ENCODE data around the gene SELPLG. TPM values are rescaled to one million over a fixed set of nuclear protein-coding genes. Genes with fewer than 3 reads are reported as not detected.
A peak's percentile ranks its signal among the peaks of the same experiment; 100 is the strongest.

Gene SELPLG
- total RNA-seq, 4 donors from 2014 or later, result 2.5 to 10.1 (median 5.6) TPM

- WGBS, 2 donors, result 65 to 73% methylated on average over 1 of the region's 1 CpG
- Histone ChIP-seq H3K36me3 (peaks cover 0 to 15% (median 0%) of the 10 kb centered on the region in 3 donors), H3K27ac (peak overlapping the region in 2 of 4 donors; percentile 89 to 92), H3K27me3 (no peaks in the 10 kb centered on the region), H3K4me1 (peaks cover 29 to 64% (median 46%) of the 10 kb centered on the region in 3 donors), H3K9me3 (no peaks in the 10 kb centered on the region), H3K4me3 (no peak overlapping the region)
- intact Hi-C loops (cut with DNase I), result loop anchor here (10.0 kb wide), 1 partner anchor 66 kb away; the partner anchor contains the start of gene CORO1C
- no peak for DNase-seq
- TF ChIP-seq POLR2A (IDR thresholded peaks at IDR 0.05) (no peak), CTCF (IDR thresholded peaks at IDR 0.05) (no peak)
These were observed 34.8 kb upstream of the SELPLG start for GRCh38 chr12:108668542-108668941.

GRCh38 chr12:108668063-108668462 is 34.4 kb upstream of the SELPLG start:
- intact Hi-C loops (cut with DNase I), result loop anchor here (10.0 kb wide), 1 partner anchor 67 kb away; the partner anchor contains the start of gene CORO1C
- Histone ChIP-seq H3K36me3 (peaks cover 0 to 10% (median 0%) of the 10 kb centered on the region in 3 donors), H3K27ac (peak overlapping the region in 3 of 4 donors; percentile 31 to 92 (median 89)), H3K4me1 (peaks cover 29 to 69% (median 50%) of the 10 kb centered on the region in 3 donors), H3K4me3 (no peak overlapping the region), H3K9me3 (no peaks in the 10 kb centered on the region), H3K27me3 (no peaks in the 10 kb centered on the region)
- no peak for DNase-seq
- WGBS, 2 donors, result 70 to 80% methylated on average over 5 to 8 of the region's 8 CpGs
- TF ChIP-seq CTCF (IDR thresholded peaks at IDR 0.05), result no peak
- no peak for TF ChIP-seq POLR2A (IDR thresholded peaks at IDR 0.05)

- no peaks in the 10 kb centered on the region for H3K9me3 ChIP-seq
- peak overlapping the region in 3 of 4 donors; percentile 31 to 92 (median 89) for H3K27ac ChIP-seq
- intact Hi-C loops (cut with DNase I), result loop anchor here (10.0 kb wide), 1 partner anchor 67 kb away; the partner anchor contains the start of gene CORO1C
- TF ChIP-seq CTCF (IDR thresholded peaks at IDR 0.05) (no peak), POLR2A (IDR thresholded peaks at IDR 0.05) (no peak)
- no peak for DNase-seq
- H3K27me3 ChIP-seq, result no peaks in the 10 kb centered on the region
- peaks cover 29 to 70% (median 50%) of the 10 kb centered on the region in 3 donors for H3K4me1 ChIP-seq
- H3K4me3 ChIP-seq, result no peak overlapping the region
- H3K36me3 ChIP-seq, result peaks cover 0 to 4% (median 0%) of the 10 kb centered on the region in 3 donors
- WGBS, 2 donors, result 24 to 59% methylated on average over 2 of the region's 2 CpGs
These were observed 33.7 kb upstream of the SELPLG start for GRCh38 chr12:108667349-108667748.

- no peak for DNase-seq
- WGBS, 2 donors, result 19 to 62% methylated on average over 3 of the region's 3 CpGs
- intact Hi-C loops (cut with DNase I), result loop anchor here (10.0 kb wide), 1 partner anchor 68 kb away; the partner anchor contains the start of gene CORO1C
- Histone ChIP-seq H3K36me3 (peaks cover 0 to 7% (median 0%) of the 10 kb centered on the region in 3 donors), H3K27ac (peak overlapping the region; percentile 49 to 93 (median 90)), H3K4me1 (peaks cover 29 to 75% (median 50%) of the 10 kb centered on the region in 3 donors), H3K27me3 (no peaks in the 10 kb centered on the region), H3K9me3 (no peaks in the 10 kb centered on the region), H3K4me3 (no peak overlapping the region)
- TF ChIP-seq POLR2A (IDR thresholded peaks at IDR 0.05), result no peak
- no peak for TF ChIP-seq CTCF (IDR thresholded peaks at IDR 0.05)
These were observed 32.7 kb upstream of the SELPLG start for GRCh38 chr12:108666401-108666881.

GRCh38 chr12:108665608-108666202 is 32.0 kb upstream of the SELPLG start:
- peak overlapping the region; percentile 49 to 93 (median 90) for H3K27ac ChIP-seq
- no peak for DNase-seq
- no peak for TF ChIP-seq POLR2A (IDR thresholded peaks at IDR 0.05)
- TF ChIP-seq CTCF (IDR thresholded peaks at IDR 0.05), result no peak
- intact Hi-C loops (cut with DNase I), result loop anchor here (10.0 kb wide), 1 partner anchor 69 kb away; the partner anchor contains the start of gene CORO1C
- WGBS, 2 donors, result 72 to 76% methylated on average over 6 of the region's 6 CpGs
- H3K4me1 ChIP-seq, result peaks cover 29 to 75% (median 50%) of the 10 kb centered on the region in 3 donors
- H3K4me3 ChIP-seq, result no peak overlapping the region
- no peaks in the 10 kb centered on the region for H3K9me3 ChIP-seq
- no peaks in the 10 kb centered on the region for H3K27me3 ChIP-seq
- peaks cover 0 to 12% (median 0%) of the 10 kb centered on the region in 3 donors for H3K36me3 ChIP-seq
